DND-41 (cell line): ENCODE measurements around the gene SDHB.

Experiments used
- ATAC-seq: fragments of 200-7000 bp; cut with Tn5 transposase; 3 replicates; pipeline ENCODE4 v1.9.1; 2021; ENCODE audit warnings: low read depth; ENCODE audit not compliant: insufficient read depth
- DNase-seq: peaks from one replicate; pipeline ENCODE4 v3.0.0-alpha.2; 2020
- H2AFZ ChIP-seq: 2 replicates; pipeline ENCODE4 v1.6.0; 2012; ENCODE audit warnings: low read depth, low read length
- H3K27ac ChIP-seq: 2 replicates; pipeline ENCODE4 v1.5.1; 2012; ENCODE audit warnings: low read length, inconsistent platforms
- H3K27me3 ChIP-seq: fragments of 200-600 bp; sonication (generic); 2 replicates; pipeline ENCODE4 v1.6.0; 2012; ENCODE audit warnings: low read length, mild to moderate bottlenecking, inconsistent platforms; ENCODE audit not compliant: insufficient read depth, poor library complexity
- H3K36me3 ChIP-seq: 2 replicates; pipeline ENCODE4 v1.5.1; 2012; ENCODE audit warnings: low read length, inconsistent platforms; ENCODE audit not compliant: insufficient read depth
- H3K4me1 ChIP-seq: 2 replicates; pipeline ENCODE4 v1.5.1; 2012; ENCODE audit warnings: mild to moderate bottlenecking, low read length; ENCODE audit not compliant: insufficient read depth
- H3K4me2 ChIP-seq: 2 replicates; pipeline ENCODE4 v1.6.0; 2012; ENCODE audit warnings: mild to moderate bottlenecking, moderate library complexity, low read length, inconsistent platforms; ENCODE audit not compliant: insufficient read depth
- H3K4me3 ChIP-seq, 2 experiments: fragments of 200-600 bp in 1 of 2; shearing (Covaris generic) in 1 of 2; 2 replicates each; pipeline ENCODE4 v1.5.1; 2012 to 2016; ENCODE audit warnings: inconsistent platforms in 2 of 2, low read length in 2 of 2, mild to moderate bottlenecking in 2 of 2, low read depth in 1 of 2, moderate library complexity in 1 of 2
- H3K79me2 ChIP-seq: 2 replicates; pipeline ENCODE4 v1.6.0; 2012; ENCODE audit warnings: low read length, inconsistent platforms; ENCODE audit not compliant: insufficient read depth
- H3K9ac ChIP-seq: 2 replicates; pipeline ENCODE4 v1.6.0; 2012; ENCODE audit warnings: low read depth, mild to moderate bottlenecking, inconsistent platforms, low read length, moderate library complexity
- H3K9me3 ChIP-seq: 2 replicates; pipeline ENCODE4 v1.5.1; 2012; ENCODE audit warnings: low read length, moderate library complexity, mild to moderate bottlenecking, inconsistent platforms; ENCODE audit not compliant: insufficient read depth, severe bottlenecking
- H4K20me1 ChIP-seq: 2 replicates; pipeline ENCODE4 v1.6.0; 2012; ENCODE audit warnings: low read length; ENCODE audit not compliant: insufficient read depth
- EZH2 ChIP-seq: IDR thresholded peaks from 3 replicates; pipeline ENCODE4 v1.6.1; 2012; ENCODE audit warnings: borderline replicate concordance, low read depth, mild to moderate bottlenecking, moderate library complexity, low read length, inconsistent platforms; ENCODE audit not compliant: severe bottlenecking
- TF ChIP-seq, protein P1 (sequence below): IDR thresholded peaks from 2 replicates; pipeline ENCODE4 v1.5.1; 2012; ENCODE audit warnings: borderline replicate concordance, low read length, moderate library complexity, mild to moderate bottlenecking; ENCODE audit not compliant: poor library complexity, severe bottlenecking; ENCODE audit errors: extremely low read depth

Gene SDHB

DNA sequence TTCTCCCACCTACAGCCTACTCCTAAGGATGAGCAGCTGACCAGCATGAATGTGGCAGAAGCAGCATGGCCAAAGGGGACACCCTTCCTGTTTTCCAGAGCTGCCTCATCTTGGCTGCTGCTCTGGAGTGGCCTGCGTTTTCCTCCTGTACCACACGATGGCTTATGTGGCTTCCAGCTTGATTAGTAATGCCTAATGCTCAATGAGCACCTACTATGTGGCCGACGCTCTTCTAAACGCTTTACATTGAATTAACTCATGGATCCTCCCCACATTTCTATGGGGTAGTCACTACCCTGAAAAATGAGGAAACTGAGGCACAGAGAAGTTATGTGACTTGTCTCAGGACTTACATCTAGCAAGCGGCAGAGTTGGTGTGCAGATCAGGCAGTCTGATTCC lies 18.0 kb upstream of the SDHB start:
- H3K27me3 ChIP-seq = no peaks in the 10 kb centered on the region
- H2AFZ ChIP-seq = no peak overlapping the region
- H3K9ac ChIP-seq = no peak overlapping the region
- H3K4me3 ChIP-seq = no peak overlapping the region
- H3K27ac ChIP-seq = no peak overlapping the region
- no peaks in the 10 kb centered on the region for H3K36me3 ChIP-seq
- no peak for DNase-seq
- TF ChIP-seq, protein P1, sequence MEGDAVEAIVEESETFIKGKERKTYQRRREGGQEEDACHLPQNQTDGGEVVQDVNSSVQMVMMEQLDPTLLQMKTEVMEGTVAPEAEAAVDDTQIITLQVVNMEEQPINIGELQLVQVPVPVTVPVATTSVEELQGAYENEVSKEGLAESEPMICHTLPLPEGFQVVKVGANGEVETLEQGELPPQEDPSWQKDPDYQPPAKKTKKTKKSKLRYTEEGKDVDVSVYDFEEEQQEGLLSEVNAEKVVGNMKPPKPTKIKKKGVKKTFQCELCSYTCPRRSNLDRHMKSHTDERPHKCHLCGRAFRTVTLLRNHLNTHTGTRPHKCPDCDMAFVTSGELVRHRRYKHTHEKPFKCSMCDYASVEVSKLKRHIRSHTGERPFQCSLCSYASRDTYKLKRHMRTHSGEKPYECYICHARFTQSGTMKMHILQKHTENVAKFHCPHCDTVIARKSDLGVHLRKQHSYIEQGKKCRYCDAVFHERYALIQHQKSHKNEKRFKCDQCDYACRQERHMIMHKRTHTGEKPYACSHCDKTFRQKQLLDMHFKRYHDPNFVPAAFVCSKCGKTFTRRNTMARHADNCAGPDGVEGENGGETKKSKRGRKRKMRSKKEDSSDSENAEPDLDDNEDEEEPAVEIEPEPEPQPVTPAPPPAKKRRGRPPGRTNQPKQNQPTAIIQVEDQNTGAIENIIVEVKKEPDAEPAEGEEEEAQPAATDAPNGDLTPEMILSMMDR = no peak
- TF ChIP-seq EZH2 = no peak
- H4K20me1 ChIP-seq = no peaks in the 10 kb centered on the region
- H3K4me2 ChIP-seq = no peak overlapping the region
- ATAC-seq = no peak
- H3K9me3 ChIP-seq = no peaks in the 10 kb centered on the region
- no peaks in the 10 kb centered on the region for H3K79me2 ChIP-seq
- H3K4me1 ChIP-seq = no peaks in the 10 kb centered on the region

DNA sequence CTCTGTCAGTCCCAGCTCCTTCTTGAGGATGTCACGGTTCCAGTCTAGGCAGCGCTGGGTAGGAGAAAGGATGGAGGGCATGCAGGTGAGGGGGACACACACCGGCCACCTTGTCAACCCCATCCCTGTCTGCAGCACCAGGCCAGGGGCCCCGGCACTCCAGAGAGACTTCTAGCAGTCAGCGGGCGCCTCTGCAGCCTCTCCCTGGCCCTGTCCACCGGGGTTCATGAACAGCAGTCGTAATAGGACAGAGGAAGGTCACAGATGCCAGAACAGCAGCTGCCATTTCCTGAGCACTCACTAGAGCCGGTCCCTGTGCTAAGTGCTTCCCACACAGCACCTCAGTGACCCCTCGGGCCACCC lies 16.3 kb upstream of the SDHB start:
- Histone ChIP-seq H3K4me3 (no peak overlapping the region), H3K9ac (no peak overlapping the region), H3K79me2 (no peaks in the 10 kb centered on the region), H3K27me3 (no peaks in the 10 kb centered on the region), H3K27ac (no peak overlapping the region), H2AFZ (no peak overlapping the region), H3K4me2 (no peak overlapping the region), H3K4me1 (no peaks in the 10 kb centered on the region), H3K9me3 (no peaks in the 10 kb centered on the region), H4K20me1 (no peaks in the 10 kb centered on the region), H3K36me3 (no peaks in the 10 kb centered on the region)
- no peak for TF ChIP-seq EZH2
- TF ChIP-seq, protein P1 = no peak
- no peak for ATAC-seq
- no peak for DNase-seq

DNA sequence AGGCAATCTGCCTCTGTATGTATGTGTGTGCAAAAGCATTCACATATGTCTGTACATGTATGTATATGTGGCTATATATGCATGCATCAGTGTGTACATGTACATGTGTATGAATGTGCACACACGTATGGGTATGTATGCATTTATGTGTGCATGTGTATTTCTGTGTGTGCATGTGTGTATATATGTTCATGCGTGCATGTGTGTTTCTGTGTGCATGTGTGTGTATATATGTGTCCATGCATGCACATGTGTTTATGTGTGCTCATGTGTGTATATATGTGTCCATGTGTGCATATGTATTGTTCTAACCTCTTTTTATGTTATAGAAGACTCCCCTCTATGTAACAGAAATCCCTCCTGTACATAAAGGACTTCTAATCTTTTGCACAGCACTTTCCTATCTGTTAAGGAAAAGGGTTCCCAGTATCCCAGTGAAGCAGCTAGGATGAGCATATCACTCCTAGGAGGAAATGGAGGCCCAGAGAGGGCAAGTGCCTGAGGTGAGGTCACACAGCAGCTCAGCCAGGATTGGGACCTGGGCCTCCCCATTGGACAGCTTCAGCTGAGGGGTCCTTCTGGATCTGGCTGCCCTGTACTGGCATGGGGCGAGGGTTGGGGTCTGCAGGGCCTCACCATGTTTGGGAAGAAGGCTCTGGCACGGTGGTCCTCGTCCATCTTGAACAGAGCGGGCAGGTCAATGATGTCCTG lies 15.8 kb upstream of the SDHB start:
- H3K27me3 ChIP-seq = no peaks in the 10 kb centered on the region
- H3K4me3 ChIP-seq = no peak overlapping the region
- H3K9ac ChIP-seq = no peak overlapping the region
- H3K27ac ChIP-seq = no peak overlapping the region
- H2AFZ ChIP-seq = no peak overlapping the region
- ATAC-seq (no peak), DNase-seq (no peak)
- no peaks in the 10 kb centered on the region for H3K4me1 ChIP-seq
- H3K36me3 ChIP-seq = no peaks in the 10 kb centered on the region
- TF ChIP-seq, protein P1 = no peak
- no peak for TF ChIP-seq EZH2
- no peaks in the 10 kb centered on the region for H3K79me2 ChIP-seq
- no peak overlapping the region for H3K4me2 ChIP-seq
- H4K20me1 ChIP-seq = no peaks in the 10 kb centered on the region
- peaks cover 3% of the 10 kb centered on the region for H3K9me3 ChIP-seq
